SJSA1 (cell line): ENCODE measurements around the gene BTBD18. TPM values are rescaled to one million over a fixed set of nuclear protein-coding genes. Genes with fewer than 3 reads are reported as not detected.

Source experiments
- DNase-seq, 2 experiments: peaks; one replicate each; pipeline ENCODE4 v3.0.0-alpha.2; 2015 to 2020; ENCODE audit warnings: low spot score in 2 of 2, low read depth in 1 of 2
- H3K27ac ChIP-seq: fragments of 250-450 bp; sonication (Bioruptor Pico); 2 replicates; pipeline ENCODE4 v1.5.1; 2020; ENCODE audit warnings: mild to moderate bottlenecking, moderate library complexity
- H3K27me3 ChIP-seq: fragments of 250-450 bp; sonication (Bioruptor Pico); replicated peaks from 2 replicates; pipeline ENCODE4 v1.5.1; 2020; ENCODE audit warnings: mild to moderate bottlenecking, moderate library complexity
- H3K36me3 ChIP-seq: fragments of 250-450 bp; sonication (Bioruptor Pico); 2 replicates; pipeline ENCODE4 v1.5.1; 2020; ENCODE audit warnings: mild to moderate bottlenecking
- H3K4me1 ChIP-seq: fragments of 250-450 bp; sonication (Bioruptor Pico); replicated peaks from 2 replicates; pipeline ENCODE4 v1.6.1; 2021; ENCODE audit warnings: mild to moderate bottlenecking
- H3K4me3 ChIP-seq: fragments of 250-450 bp; sonication (Bioruptor Pico); 2 replicates; pipeline ENCODE4 v1.5.1; 2020; ENCODE audit warnings: mild to moderate bottlenecking
- H3K9me3 ChIP-seq: fragments of 250-450 bp; sonication (Bioruptor Pico); replicated peaks from 2 replicates; pipeline ENCODE4 v1.5.1; 2020; ENCODE audit warnings: mild to moderate bottlenecking
- total RNA-seq: library from RNA; depleted of rRNA; stranded (reverse); fragments of >200 nt; shearing (Covaris generic); gene quantifications from 2 replicates; pipeline ENCODE4 v1.2.3, GENCODE V29; 2014

Gene BTBD18
- total RNA-seq, 1 experiment from 2014 or later: not detected

DNA sequence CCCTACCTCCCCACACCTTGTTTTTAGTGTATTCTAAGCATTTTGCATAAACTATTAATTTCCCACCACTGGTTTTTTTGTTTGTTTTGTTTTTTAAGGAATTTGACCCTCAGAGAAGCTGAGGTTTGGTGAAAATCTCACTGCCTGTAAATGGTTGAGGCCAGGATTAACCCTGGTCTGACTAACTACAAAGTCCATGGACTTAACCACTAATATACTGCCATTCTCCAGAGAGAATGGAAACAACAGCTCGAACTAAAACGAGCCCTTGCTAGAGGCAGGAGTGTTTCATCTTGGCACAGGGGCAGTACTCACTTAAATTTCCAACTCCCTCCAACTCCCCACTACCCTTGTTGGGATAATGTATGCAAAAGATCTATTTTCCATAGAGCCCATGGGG is 12.9 kb upstream of the BTBD18 start:
- H3K4me3 ChIP-seq: peak overlapping the region; percentile 52; the same call in 1 of the 2 replicates
- H3K27me3 ChIP-seq: no peaks in the 10 kb centered on the region
- H3K9me3 ChIP-seq: no peaks in the 10 kb centered on the region
- no peak overlapping the region for H3K27ac ChIP-seq
- peaks cover 21% of the 10 kb centered on the region for H3K4me1 ChIP-seq
- peak in 1 of 2 experiments; percentile 23 for DNase-seq
- peaks cover 22% of the 10 kb centered on the region for H3K36me3 ChIP-seq

DNA sequence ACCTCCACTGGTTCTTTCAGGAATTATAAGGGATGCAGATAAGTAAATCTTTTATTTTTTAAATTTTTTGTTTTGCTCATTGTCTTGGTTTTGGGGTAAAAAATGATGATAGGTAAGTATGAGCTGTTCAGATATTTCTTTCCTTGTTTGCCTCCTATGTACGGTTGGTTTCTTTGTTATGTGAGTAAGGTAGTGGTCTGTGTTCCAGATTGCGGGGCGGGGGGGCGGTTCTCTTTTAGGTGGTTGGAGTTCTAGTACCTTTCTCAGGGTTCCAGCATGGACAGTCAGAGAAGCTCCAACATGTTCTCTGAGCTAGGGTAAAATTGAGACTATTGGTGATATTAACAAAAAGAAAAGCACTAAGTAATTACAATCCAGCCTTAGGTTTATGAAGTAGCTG is 12.4 kb upstream of the BTBD18 start:
- H3K27ac ChIP-seq: no peak overlapping the region
- peaks cover 17% of the 10 kb centered on the region for H3K36me3 ChIP-seq
- DNase-seq: no peak
- H3K9me3 ChIP-seq: no peaks in the 10 kb centered on the region
- no peaks in the 10 kb centered on the region for H3K27me3 ChIP-seq
- H3K4me1 ChIP-seq: peaks cover 21% of the 10 kb centered on the region
- H3K4me3 ChIP-seq: peak overlapping the region; percentile 52

DNA sequence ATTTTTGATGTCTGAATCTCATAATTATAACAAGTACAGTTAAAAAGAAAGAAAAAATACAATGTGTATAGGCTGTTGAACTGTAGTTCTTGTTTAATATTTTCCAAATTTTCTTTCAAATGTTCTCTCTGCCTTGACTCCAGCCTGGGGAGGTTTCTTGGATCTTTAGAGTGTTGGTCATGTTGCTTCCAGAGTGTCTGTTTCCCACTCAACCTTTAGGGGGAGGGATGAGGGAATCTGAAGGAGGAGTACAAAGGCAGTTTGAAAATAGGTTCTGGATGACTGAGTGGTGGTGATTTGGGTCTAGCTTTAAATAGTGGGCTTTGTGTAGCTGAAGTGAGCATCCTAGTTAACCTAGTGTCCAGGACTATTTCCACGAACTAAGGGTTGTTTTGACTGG is 11.9 kb upstream of the BTBD18 start:
- peak in 1 of 2 experiments; percentile 44 for DNase-seq
- Histone ChIP-seq H3K36me3 (peaks cover 17% of the 10 kb centered on the region), H3K4me3 (peak overlapping the region; percentile 52), H3K27me3 (no peaks in the 10 kb centered on the region), H3K9me3 (no peaks in the 10 kb centered on the region), H3K27ac (no peak overlapping the region), H3K4me1 (peaks cover 21% of the 10 kb centered on the region)

DNA sequence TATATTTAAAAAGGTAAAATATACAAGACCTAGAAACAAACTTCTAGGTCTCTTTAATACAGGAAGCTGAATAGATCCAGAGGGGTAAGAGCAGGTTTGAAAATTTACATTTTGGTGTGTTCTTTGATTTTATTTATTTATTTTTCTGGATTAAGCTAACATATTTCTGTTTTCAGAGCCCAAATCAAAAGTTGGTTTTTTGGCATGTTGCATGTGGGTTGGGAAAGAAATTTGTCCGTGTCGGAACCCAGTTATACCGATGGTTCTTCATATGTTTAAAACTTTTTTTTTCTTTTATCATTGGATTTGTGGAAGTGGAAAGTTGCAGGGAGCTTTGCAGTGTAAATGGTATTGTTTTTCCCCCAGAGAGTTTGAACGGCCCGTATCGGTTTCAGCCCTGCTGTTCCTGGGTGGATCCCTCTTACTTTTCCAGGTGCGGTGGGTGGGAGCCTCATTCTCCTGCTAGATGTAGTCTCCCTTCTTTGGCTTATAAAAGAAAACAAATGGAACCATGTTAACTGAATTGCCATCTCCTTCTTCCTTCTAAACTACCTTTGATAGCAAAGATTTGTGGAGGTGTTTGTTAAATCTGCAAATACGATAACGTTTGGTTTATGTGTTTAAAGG is 10.7 kb upstream of the BTBD18 start:
- Histone ChIP-seq H3K4me1 (peaks cover 21% of the 10 kb centered on the region), H3K27ac (peak overlapping the region; percentile 85), H3K27me3 (no peaks in the 10 kb centered on the region), H3K36me3 (peaks cover 15% of the 10 kb centered on the region), H3K4me3 (peak overlapping the region; percentile 52), H3K9me3 (no peaks in the 10 kb centered on the region)
- peak in 1 of 2 experiments; percentile 30 for DNase-seq

DNA sequence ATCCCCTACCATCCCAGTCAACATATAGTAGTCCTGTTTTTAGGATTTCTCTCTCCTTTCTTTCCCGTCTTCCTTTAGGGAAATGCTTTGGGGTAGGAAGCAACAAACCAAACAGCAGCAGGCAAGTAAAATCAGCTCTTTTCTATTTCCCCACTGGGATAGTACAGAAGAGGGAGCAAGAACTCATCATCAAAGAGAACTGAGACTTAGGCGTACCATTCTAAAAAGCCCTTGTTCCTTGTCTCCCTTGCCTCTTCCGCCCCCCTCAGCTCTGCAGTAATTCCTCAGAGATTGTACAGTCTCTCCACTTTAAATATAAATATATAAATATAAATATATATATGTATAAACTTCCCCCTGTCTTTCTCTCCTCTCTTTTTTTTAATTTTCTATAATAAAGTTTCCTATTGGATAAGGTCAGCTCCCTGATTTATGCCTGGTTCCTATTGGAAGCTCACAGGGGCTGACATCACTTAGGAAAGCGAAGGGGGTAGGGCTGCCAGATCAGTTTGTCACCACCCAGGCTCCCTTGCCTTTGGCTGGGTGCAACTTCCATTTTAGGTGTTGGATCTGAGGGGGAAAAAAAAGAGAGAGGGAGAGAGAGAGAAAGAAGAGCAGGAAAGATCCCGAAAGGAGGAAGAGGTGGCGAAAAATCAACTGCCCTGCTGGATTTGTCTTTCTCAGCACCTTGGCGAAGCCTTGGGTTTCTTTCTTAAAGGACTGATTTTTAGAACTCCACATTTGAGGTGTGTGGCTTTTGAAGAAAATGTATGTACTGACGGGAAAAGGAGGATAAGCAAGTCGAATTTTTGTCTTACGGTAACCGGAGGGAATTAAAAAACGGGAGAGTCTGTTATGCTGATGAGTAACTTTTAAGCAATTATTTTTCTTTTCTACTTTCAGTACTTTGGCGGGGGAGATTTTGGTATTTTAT is 9.9 kb upstream of the BTBD18 start, which contains the start of gene CTNND1:
TSS of gene CTNND1 (plus strand) at position 502 of the 934 bp plus-strand sequence. CDS start 29,677 bp downstream, outside the sequence.
- Histone ChIP-seq H3K9me3 (no peaks in the 10 kb centered on the region), H3K27ac (peak within 1 kb of the TSS; percentile 85), H3K4me1 (peaks cover 21% of the 10 kb centered on the region), H3K4me3 (peak within 1 kb of the TSS; percentile 52), H3K27me3 (no peaks in the 10 kb centered on the region), H3K36me3 (peaks cover 10% of the 10 kb centered on the region)
- peak; percentile 94 to 97 for DNase-seq

DNA sequence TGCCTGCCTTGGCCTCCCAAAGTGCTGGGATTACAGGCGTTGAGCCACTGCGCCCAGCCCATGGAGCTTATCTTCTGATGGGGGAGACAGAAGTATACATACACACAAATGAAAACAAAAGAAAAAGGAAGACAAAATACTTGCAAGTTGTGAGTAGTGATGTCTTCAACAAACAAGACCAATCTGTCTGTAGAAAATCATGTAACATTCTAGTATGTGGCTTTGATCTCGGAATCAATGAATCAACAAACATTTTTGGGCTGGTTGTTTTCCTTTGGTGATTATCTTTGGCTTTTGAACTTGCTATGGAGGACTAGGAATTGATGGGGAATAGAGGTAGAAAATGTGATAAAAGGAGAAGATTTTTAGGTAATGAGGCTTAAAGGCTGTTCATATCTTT is 6.6 kb upstream of the BTBD18 start:
- no peaks in the 10 kb centered on the region for H3K27me3 ChIP-seq
- no peak overlapping the region for H3K4me3 ChIP-seq
- peaks cover 4% of the 10 kb centered on the region for H3K4me1 ChIP-seq
- H3K27ac ChIP-seq: no peak overlapping the region
- no peaks in the 10 kb centered on the region for H3K36me3 ChIP-seq
- H3K9me3 ChIP-seq: no peaks in the 10 kb centered on the region
- DNase-seq: no peak

DNA sequence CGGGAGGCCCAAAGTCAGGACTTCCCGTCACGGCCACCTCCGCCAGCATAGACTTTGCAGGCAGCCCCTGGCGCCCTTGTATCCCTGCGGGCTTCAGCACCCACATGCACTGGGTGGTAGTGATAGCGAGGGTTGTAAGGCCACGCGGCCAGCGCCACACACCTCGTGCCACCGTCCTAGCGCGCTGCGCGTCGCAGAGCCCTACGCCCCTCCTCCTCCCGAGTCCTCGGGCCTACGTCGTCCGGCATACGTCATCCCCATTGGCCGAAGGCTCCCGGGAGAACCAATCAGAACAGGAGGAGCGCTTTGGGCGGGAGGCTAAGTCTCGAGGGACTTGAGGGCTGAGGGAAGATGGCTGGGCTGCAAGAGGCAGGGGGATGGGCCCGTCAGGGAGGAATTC is 1.3 kb upstream of the BTBD18 start:
- Histone ChIP-seq H3K27ac (no peak overlapping the region), H3K4me1 (no peaks in the 10 kb centered on the region), H3K9me3 (no peaks in the 10 kb centered on the region), H3K36me3 (no peaks in the 10 kb centered on the region), H3K4me3 (no peak overlapping the region), H3K27me3 (no peaks in the 10 kb centered on the region)
- DNase-seq: no peak

DNA sequence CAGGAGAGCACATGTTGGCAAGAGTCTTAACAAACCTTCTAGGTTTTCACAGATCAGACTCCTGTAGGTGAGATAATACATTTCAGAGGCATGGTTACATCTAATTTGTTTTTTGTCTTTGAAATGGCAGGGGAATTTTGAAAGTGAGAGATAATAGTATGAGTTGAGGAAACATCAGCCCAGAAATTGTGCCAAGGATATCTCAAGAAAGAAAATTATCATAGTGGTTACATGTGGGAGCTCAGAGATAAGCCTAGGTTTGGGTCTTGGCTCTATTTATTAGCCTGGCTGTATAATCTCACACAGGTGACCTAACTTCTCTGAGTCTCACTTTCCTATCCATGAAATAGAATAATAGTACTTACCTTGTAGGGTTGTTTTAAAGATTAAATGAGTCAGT is 443 bp downstream of the BTBD18 start:
- H3K4me3 ChIP-seq: no peak overlapping the region
- H3K27ac ChIP-seq: no peak overlapping the region
- no peaks in the 10 kb centered on the region for H3K27me3 ChIP-seq
- H3K36me3 ChIP-seq: peaks cover 3% of the 10 kb centered on the region; the same call in 1 of the 2 replicates
- DNase-seq: no peak
- H3K9me3 ChIP-seq: no peaks in the 10 kb centered on the region
- no peaks in the 10 kb centered on the region for H3K4me1 ChIP-seq

DNA sequence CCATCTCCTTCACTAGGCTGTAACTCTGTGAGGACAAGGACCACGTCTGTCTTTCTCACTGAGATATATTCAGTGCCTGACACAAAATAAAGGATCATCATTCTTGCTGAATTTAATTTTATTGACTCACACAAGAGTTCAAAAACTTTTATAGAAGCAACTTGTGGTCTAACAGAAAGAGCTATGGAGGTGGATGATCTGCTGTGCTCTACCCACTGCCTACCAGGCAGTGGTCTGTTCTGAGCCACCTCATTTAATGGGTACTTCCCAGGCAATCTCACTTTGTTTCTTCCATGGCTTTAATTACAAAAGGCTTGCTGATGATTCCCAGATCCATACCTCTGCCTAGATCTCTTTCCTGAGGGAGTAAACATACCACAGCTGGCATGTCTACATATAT is 4.7 kb downstream of the BTBD18 start:
- Histone ChIP-seq H3K27ac (no peak overlapping the region), H3K4me3 (no peak overlapping the region), H3K36me3 (peaks cover 44% of the 10 kb centered on the region), H3K27me3 (no peaks in the 10 kb centered on the region), H3K4me1 (peaks cover 7% of the 10 kb centered on the region), H3K9me3 (no peaks in the 10 kb centered on the region)
- no peak for DNase-seq

DNA sequence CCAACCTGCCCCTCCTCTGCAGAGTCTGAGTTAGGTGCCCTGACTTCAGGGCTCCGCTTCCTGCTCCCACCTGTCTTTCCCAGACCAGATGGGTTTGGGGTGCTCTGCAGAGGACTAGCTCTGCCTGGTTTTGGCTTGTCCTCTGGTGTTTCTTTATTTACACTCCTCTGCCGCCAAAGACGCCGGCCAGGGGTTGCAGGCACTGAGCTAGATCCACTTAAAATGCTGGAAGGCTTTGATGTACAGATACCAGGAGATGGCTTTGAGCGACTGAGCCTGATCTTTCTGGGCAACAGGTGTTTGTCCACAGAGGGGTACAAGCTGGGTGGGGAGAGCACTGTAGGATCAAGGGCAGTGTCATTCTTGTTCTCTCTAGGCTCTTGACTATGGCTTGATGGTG is 6.4 kb downstream of the BTBD18 start:
- H3K9me3 ChIP-seq: no peaks in the 10 kb centered on the region
- peaks cover 13% of the 10 kb centered on the region for H3K4me1 ChIP-seq
- no peaks in the 10 kb centered on the region for H3K27me3 ChIP-seq
- no peak overlapping the region for H3K27ac ChIP-seq
- H3K36me3 ChIP-seq: peaks cover 61% of the 10 kb centered on the region
- DNase-seq: no peak
- no peak overlapping the region for H3K4me3 ChIP-seq

DNA sequence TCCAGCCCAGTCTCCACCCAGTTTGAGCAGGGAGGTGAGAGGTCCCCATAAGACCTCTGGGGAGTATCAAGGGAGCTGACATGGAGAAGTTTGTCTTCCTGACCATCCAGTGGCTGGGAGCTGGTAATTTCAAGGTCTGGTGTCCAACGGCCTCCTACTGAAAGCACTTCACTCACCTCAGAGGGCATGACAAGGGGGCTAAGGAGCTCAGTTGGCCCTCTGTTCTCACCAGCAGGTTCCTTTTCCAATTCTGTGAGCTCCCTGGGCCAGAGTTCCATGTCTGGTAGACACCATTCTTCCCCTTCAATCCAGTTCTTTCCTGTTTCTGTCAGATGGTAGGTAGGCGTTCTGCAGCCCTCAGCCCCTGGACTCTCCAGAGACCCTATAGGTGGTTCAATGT is 7.3 kb downstream of the BTBD18 start:
- no peak overlapping the region for H3K4me3 ChIP-seq
- peaks cover 65% of the 10 kb centered on the region for H3K36me3 ChIP-seq
- H3K9me3 ChIP-seq: no peaks in the 10 kb centered on the region
- no peak for DNase-seq
- no peak overlapping the region for H3K27ac ChIP-seq
- peaks cover 13% of the 10 kb centered on the region for H3K4me1 ChIP-seq
- H3K27me3 ChIP-seq: no peaks in the 10 kb centered on the region

DNA sequence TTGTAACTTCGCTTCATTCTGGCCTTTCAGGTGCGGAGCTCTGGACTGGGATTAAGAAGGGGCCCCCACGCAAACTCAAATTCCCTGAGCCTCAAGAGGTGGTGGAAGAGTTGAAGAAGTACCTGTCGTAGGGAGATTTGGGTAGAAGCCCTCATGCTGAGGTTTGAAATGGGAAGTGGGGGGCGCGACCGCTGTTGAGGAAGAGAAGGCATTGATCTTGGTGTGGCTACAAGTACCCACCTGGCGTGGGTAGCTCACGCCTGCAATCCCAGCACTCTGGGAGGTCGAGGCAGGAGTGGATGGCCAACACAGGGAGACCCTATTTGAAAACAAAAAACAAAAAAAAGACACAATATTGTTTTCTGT is 9.5 kb downstream of the BTBD18 start:
- DNase-seq: no peak
- H3K27me3 ChIP-seq: no peaks in the 10 kb centered on the region
- peaks cover 85% of the 10 kb centered on the region for H3K36me3 ChIP-seq
- peaks cover 13% of the 10 kb centered on the region for H3K4me1 ChIP-seq
- peak overlapping the region; percentile 75 for H3K4me3 ChIP-seq
- no peaks in the 10 kb centered on the region for H3K9me3 ChIP-seq
- peak overlapping the region; percentile 80 for H3K27ac ChIP-seq

DNA sequence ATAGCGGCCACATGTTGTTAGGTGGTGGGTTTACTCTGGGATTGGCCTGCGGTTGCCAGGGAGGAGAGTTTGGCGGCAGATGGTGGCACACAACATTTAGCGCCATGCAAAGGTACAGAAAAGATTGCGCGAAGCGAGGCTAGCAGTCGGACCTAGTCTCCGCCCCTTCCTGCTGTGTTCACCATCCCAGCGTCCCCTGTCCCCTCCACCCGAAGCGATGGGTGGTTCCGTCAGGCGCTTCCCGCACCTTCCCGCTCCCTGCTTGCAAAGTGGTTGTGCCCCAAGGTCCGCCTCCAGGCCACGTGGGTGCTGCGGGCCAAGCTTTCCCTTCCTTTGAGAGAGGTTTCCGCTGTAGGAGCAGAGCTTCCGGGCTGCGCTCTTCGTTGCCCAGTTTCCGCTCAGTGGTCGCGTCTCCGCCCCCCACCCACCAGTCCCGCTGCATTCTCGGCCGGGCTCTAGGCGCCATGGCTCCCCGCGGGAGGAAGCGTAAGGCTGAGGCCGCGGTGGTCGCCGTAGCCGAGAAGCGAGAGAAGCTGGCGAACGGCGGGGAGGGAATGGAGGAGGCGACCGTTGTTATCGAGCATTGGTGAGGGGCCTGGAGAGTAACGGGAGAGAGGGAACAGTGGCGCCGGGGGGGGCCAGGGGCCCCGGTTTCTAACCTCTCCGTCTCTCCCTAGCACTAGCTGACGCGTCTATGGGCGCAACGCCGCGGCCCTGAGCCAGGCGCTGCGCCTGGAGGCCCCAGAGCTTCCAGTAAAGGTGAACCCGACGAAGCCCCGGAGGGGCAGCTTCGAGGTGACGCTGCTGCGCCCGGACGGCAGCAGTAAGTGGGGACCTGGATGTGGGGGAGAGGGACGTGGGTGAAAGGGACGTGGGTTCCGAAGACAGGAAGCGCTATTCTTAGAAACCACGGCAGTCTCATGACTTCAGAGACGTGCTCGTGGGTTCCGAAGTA is 10.2 kb downstream of the BTBD18 start, which contains the start of gene SELENOH:
TSS of gene SELENOH (plus strand) at position 360 of the 955 bp plus-strand sequence. CDS start at position 465, 105 bp downstream.
- Histone ChIP-seq H3K4me3 (peak within 1 kb of the TSS; percentile 75), H3K9me3 (no peaks in the 10 kb centered on the region), H3K36me3 (peaks cover 87% of the 10 kb centered on the region), H3K4me1 (peaks cover 13% of the 10 kb centered on the region), H3K27ac (peak within 1 kb of the TSS; percentile 80), H3K27me3 (no peaks in the 10 kb centered on the region)
- DNase-seq: peak; percentile 94 to 98
